Measurements from ENCODE around the gene SLBP.

GRCh38 chr4:1713003-1713851 is 1.1 kb upstream of the SLBP start:
- no peak for TF ChIP-seq POLR2A (IDR thresholded peaks at IDR 0.05)
- no peak for TF ChIP-seq POLR2AphosphoS5 (IDR thresholded peaks at IDR 0.05)
- TF ChIP-seq CTCF (IDR thresholded peaks at IDR 0.05): no peak
- no peak for TF ChIP-seq EP300 (IDR thresholded peaks at IDR 0.05)
